H1 (cell line): ENCODE data around the gene TRIM10. TPM values are rescaled to one million over a fixed set of nuclear protein-coding genes. Genes with fewer than 3 reads are reported as not detected.

ENCODE experiments used
- CTCF ChIA-PET: fragments of 300-600 bp; sonication (Branson Sonifier 250); formaldehyde crosslinking; loops from one replicate; lab custom pipeline; 2021; ENCODE audit not compliant: partially characterized antibody; lab: Charles Lee
- POLR2A ChIA-PET: fragments of 300-600 bp; sonication (Branson Sonifier 250); formaldehyde crosslinking; loops from one replicate; lab custom pipeline; 2021; ENCODE audit warnings: inconsistent platforms; ENCODE audit not compliant: partially characterized antibody; lab: Charles Lee
- DNase-seq, 2 experiments: peaks; one replicate each; pipeline versions ENCODE4 v3.0.0 to v3.0.0-alpha.2; 2010 to 2022; ENCODE audit warnings: low spot score in 2 of 2, low read depth in 1 of 2, mixed read lengths in 1 of 2
- FAIRE-seq: peaks from 2 replicates; lab custom pipeline; 2011; peaks lifted over from hg19 to GRCh38; lab: Jason Lieb, UNC
- H2AFZ ChIP-seq: 2 replicates; pipeline ENCODE4 v1.8.1; 2012; ENCODE audit warnings: low read length, inconsistent platforms
- H2AK5ac ChIP-seq: 2 replicates; pipeline ENCODE4 v1.6.1; 2013; ENCODE audit warnings: low read depth, low read length
- H2BK120ac ChIP-seq: replicated peaks from 2 replicates; pipeline ENCODE3; 2013; ENCODE audit warnings: low read depth, low read length, inconsistent platforms
- H2BK12ac ChIP-seq: 2 replicates; pipeline ENCODE4 v1.6.1; 2013; ENCODE audit warnings: low read depth, low read length
- H2BK15ac ChIP-seq: 2 replicates; pipeline ENCODE4 v1.6.1; 2013; ENCODE audit warnings: low read length
- H2BK20ac ChIP-seq: 2 replicates; pipeline ENCODE4 v1.6.1; 2013; ENCODE audit warnings: low read length
- H2BK5ac ChIP-seq: 2 replicates; pipeline ENCODE4 v1.6.1; 2013; ENCODE audit warnings: low read depth, low read length
- H3K14ac ChIP-seq: 2 replicates; pipeline ENCODE4 v1.6.1; 2013; ENCODE audit warnings: inconsistent platforms; ENCODE audit not compliant: insufficient read length
- H3K18ac ChIP-seq: 2 replicates; pipeline ENCODE4 v1.6.1; 2013; ENCODE audit warnings: low read length; ENCODE audit errors: extremely low read depth
- H3K23ac ChIP-seq: 2 replicates; pipeline ENCODE4 v1.6.1; 2013; ENCODE audit warnings: inconsistent platforms; ENCODE audit not compliant: insufficient read length
- H3K23me2 ChIP-seq: 2 replicates; pipeline ENCODE4 v1.6.1; 2013; ENCODE audit warnings: low read depth, low read length
- H3K27ac ChIP-seq: 2 replicates; pipeline ENCODE4 v1.6.1; 2011; ENCODE audit warnings: low read depth, low read length, inconsistent platforms
- H3K27me3 ChIP-seq, 4 experiments: replicated peaks in 1 of 4; 1 replicate in 1 of 4; 2 replicates in 3 of 4; pipeline versions ENCODE4 v1.6.1 to v1.8.1; 2011 to 2013; ENCODE audit warnings: low read length in 3 of 4, mild to moderate bottlenecking in 3 of 4, inconsistent platforms in 2 of 4, mixed read lengths in 2 of 4, moderate library complexity in 1 of 4; ENCODE audit not compliant: control insufficient read depth in 3 of 4, insufficient read depth in 3 of 4; ENCODE audit errors: extremely low read depth in 1 of 4
- H3K36me3 ChIP-seq, 4 experiments: 2 replicates each; pipeline versions ENCODE4 v1.6.1 to v1.8.1; 2011 to 2013; ENCODE audit warnings: mild to moderate bottlenecking in 4 of 4, low read length in 3 of 4, moderate library complexity in 2 of 4, control low read depth in 1 of 4, inconsistent platforms in 1 of 4; ENCODE audit not compliant: insufficient read depth in 4 of 4, control insufficient read depth in 2 of 4
- H3K4ac ChIP-seq: replicated peaks from 2 replicates; pipeline ENCODE3; 2013; ENCODE audit warnings: low read length, low read depth, mixed read lengths, inconsistent platforms; ENCODE audit not compliant: insufficient read length
- H3K4me1 ChIP-seq, 4 experiments: replicated peaks in 1 of 4; 1 replicate in 1 of 4; 2 replicates in 3 of 4; pipeline versions ENCODE4 v1.6.1 to v1.8.1; 2011 to 2013; ENCODE audit warnings: low read length in 3 of 4, inconsistent platforms in 2 of 4, mixed read lengths in 1 of 4; ENCODE audit not compliant: insufficient read depth in 4 of 4, control insufficient read depth in 3 of 4
- H3K4me2 ChIP-seq, 2 experiments: 2 replicates each; pipeline versions ENCODE4 v1.6.1 to v1.8.1; 2011 to 2013; ENCODE audit warnings: low read depth in 2 of 2, low read length in 2 of 2, control low read depth in 1 of 2, inconsistent platforms in 1 of 2, mild to moderate bottlenecking in 1 of 2; ENCODE audit not compliant: insufficient read depth in 1 of 2
- H3K4me3 ChIP-seq, 4 experiments: fragments of 200-600, 300-600 bp in 1 of 4; sonication (generic), shearing (Covaris generic), sonication (Bioruptor Twin) in 1 of 4; 2 replicates each; pipeline versions ENCODE4 v1.5.1 to v1.8.1; 2011 to 2016; ENCODE audit warnings: low read length in 4 of 4, low read depth in 3 of 4, control low read depth in 2 of 4, inconsistent platforms in 2 of 4, mild to moderate bottlenecking in 2 of 4, mixed read lengths in 1 of 4, moderate library complexity in 1 of 4; ENCODE audit not compliant: insufficient read depth in 2 of 4; ENCODE audit errors: extremely low read depth in 1 of 4
- H3K56ac ChIP-seq: replicated peaks from 2 replicates; pipeline ENCODE3; 2013; ENCODE audit warnings: low read depth, mild to moderate bottlenecking, mixed read lengths, low read length, inconsistent platforms; ENCODE audit not compliant: insufficient read length
- H3K79me1 ChIP-seq: 2 replicates; pipeline ENCODE4 v1.6.1; 2013; ENCODE audit warnings: low read depth, low read length, control low read depth
- H3K79me2 ChIP-seq, 2 experiments: 2 replicates each; pipeline versions ENCODE4 v1.6.1 to v1.8.1; 2012 to 2013; ENCODE audit warnings: low read length in 2 of 2, mild to moderate bottlenecking in 2 of 2, inconsistent platforms in 1 of 2; ENCODE audit not compliant: insufficient read depth in 2 of 2, control insufficient read depth in 1 of 2
- H3K9ac ChIP-seq, 4 experiments: replicated peaks in 1 of 4; 1 replicate in 1 of 4; 2 replicates in 3 of 4; pipeline versions ENCODE4 v1.6.1 to v1.8.1; 2011 to 2013; ENCODE audit warnings: low read depth in 3 of 4, low read length in 3 of 4, control low read depth in 2 of 4, mild to moderate bottlenecking in 2 of 4, moderate library complexity in 2 of 4, inconsistent platforms in 1 of 4; ENCODE audit errors: extremely low read depth in 1 of 4
- H3K9me3 ChIP-seq, 2 experiments: 2 replicates each; pipeline versions ENCODE4 v1.6.1 to v1.8.1; 2012 to 2013; ENCODE audit warnings: mild to moderate bottlenecking in 2 of 2, moderate library complexity in 2 of 2, control low read depth in 1 of 2, inconsistent platforms in 1 of 2, low read depth in 1 of 2, low read length in 1 of 2, mixed read lengths in 1 of 2; ENCODE audit not compliant: insufficient read depth in 2 of 2
- H4K20me1 ChIP-seq, 2 experiments: replicated peaks in 1 of 2; 2 replicates each; pipeline versions ENCODE3 to v1.8.1; 2011 to 2013; ENCODE audit warnings: inconsistent platforms in 2 of 2, low read length in 2 of 2, mild to moderate bottlenecking in 1 of 2; ENCODE audit not compliant: insufficient read depth in 2 of 2, control insufficient read depth in 1 of 2
- H4K5ac ChIP-seq: 2 replicates; pipeline ENCODE4 v1.6.1; 2013; ENCODE audit warnings: low read length, low read depth, mixed read lengths, inconsistent platforms; ENCODE audit not compliant: insufficient read length
- H4K8ac ChIP-seq: 2 replicates; pipeline ENCODE4 v1.8.0; 2013; ENCODE audit warnings: mild to moderate bottlenecking, moderate library complexity, low read length, inconsistent platforms; ENCODE audit not compliant: insufficient read depth; ENCODE audit errors: extremely low read depth
- H4K91ac ChIP-seq: replicated peaks from 2 replicates; pipeline ENCODE3; 2013; ENCODE audit warnings: low read length, mixed read lengths, inconsistent platforms; ENCODE audit not compliant: insufficient read length
- CTCF ChIP-seq, 3 experiments: IDR thresholded peaks; 1 replicate in 2 of 3; 2 replicates in 1 of 3; pipeline versions ENCODE4 v1.5.1 to v1.6.1; 2011; ENCODE audit warnings: low read length in 3 of 3, mild to moderate bottlenecking in 3 of 3, inconsistent platforms in 2 of 3, low read depth in 1 of 3, moderate library complexity in 1 of 3; ENCODE audit not compliant: insufficient read depth in 1 of 3; ENCODE audit errors: control extremely low read depth in 1 of 3
- RAD21 ChIP-seq, 2 experiments: IDR thresholded peaks in 1 of 2; conservative IDR thresholded peaks in 1 of 2; 2 replicates each; pipeline ENCODE4 v1.6.1; 2011; ENCODE audit warnings: low read depth in 2 of 2, low read length in 2 of 2, improper control_type of control experiment in 1 of 2, inconsistent platforms in 1 of 2, mild to moderate bottlenecking in 1 of 2, moderate library complexity in 1 of 2
- ZNF274 ChIP-seq: IDR thresholded peaks from 2 replicates; pipeline ENCODE4 v1.7.0; 2012; ENCODE audit warnings: low read length, borderline replicate concordance; ENCODE audit errors: extremely low read depth
- WGBS, 2 experiments: shearing (Covaris generic) in 1 of 2; methylation state at CpG; one replicate each; pipeline versions ENCODE4 v1.1.6 to v1.1.7; 2013 to 2015; ENCODE audit warnings: low lambda C conversion rate in 2 of 2, mixed read lengths in 2 of 2, inconsistent platforms in 1 of 2, low coverage in 1 of 2, missing lambda C conversion rate in 1 of 2; ENCODE audit not compliant: insufficient replicate concordance in 2 of 2, insufficient coverage in 1 of 2, insufficient read length in 1 of 2; ENCODE audit errors: extremely low coverage in 1 of 2, missing lambda C conversion rate in 1 of 2; 5-methylcytosine and 5-hydroxymethylcytosine counted together
- polyA plus RNA-seq, 7 experiments: library from polyadenylated mRNA; depleted of rRNA in 3 of 7; stranded (reverse) in 5 of 7; unstranded in 2 of 7; fragments of >200 nt in 5 of 7; fragments of 200-250 nt in 2 of 7; gene quantifications; 1 replicate in 5 of 7; 2 replicates in 1 of 7; 4 replicates in 1 of 7; pipeline versions ENCODE4 v1.2.1 to v1.2.3, GENCODE V29; 2011 to 2013; ENCODE audit warnings: missing spikeins in 2 of 7, mixed read lengths in 2 of 7
- total RNA-seq: library from RNA; stranded (reverse); fragmentation: NEBNext Ultra II Directional; extraction: Animal tissue kit (Norgen Biotek cat#: 25700); gene quantifications from 2 replicates; pipeline ENCODE4 v1.2.1, GENCODE V29; 2021

The TRIM10 gene
- total and polyA plus RNA-seq, 2 of the 8 experiments (the other 6 are each of a cell fraction or from before 2014, with no cell fraction given): 0.06 TPM; not detected in 1

DNA sequence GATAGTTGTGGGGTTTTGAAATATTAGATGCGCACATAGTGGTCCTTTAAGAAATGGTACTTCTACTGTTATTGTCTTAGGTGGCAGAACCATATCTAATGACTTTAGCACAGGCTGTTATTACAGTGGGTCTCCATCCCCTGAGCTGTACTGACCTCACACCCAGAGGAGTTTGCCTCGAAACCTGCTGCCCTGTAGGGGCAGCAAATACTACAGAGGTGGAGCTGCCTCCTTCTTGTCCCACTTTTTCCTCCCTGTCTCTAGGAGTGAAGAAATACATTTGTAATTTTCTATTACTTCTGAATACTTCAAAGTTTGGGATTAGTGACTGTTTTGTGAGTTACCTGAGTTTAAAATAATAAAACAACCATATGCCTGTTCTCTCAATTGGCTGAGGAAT is 56.4 kb downstream of the TRIM10 start:
- no peak overlapping the region for H3K27ac ChIP-seq
- 71% methylated on average over 2 of the region's 2 CpGs; no CpG with 5 or more reads in 1 of the 2 experiments for WGBS, 2 experiments
- no peak overlapping the region for H3K14ac ChIP-seq
- H3K27me3 ChIP-seq: peaks cover 25 to 49% (median 44%) of the 10 kb centered on the region in 4 experiments
- no peak overlapping the region for H2AK5ac ChIP-seq
- FAIRE-seq (no peak), DNase-seq (no peak)
- H2BK120ac ChIP-seq: no peak overlapping the region
- H2BK20ac ChIP-seq: no peak overlapping the region
- no peak overlapping the region for H3K23ac ChIP-seq
- no peaks in the 10 kb centered on the region for H4K20me1 ChIP-seq
- no peak overlapping the region for H2BK5ac ChIP-seq
- POLR2A ChIA-PET: interaction anchor here (1.5 to 2.8 kb wide), 3 partner anchors 22 to 43 kb away, joined by 3 to 17 read pairs (median 6); no protein-coding TSS in a partner anchor
- CTCF ChIA-PET: interaction anchor here (0.9 to 7.2 kb wide), 19 partner anchors 8 to 293 kb away, joined by 3 to 166 read pairs (median 7); partner anchors contain the start of genes RNF39, TRIM31 and TRIM40
- H3K4me1 ChIP-seq: peaks cover 3 to 15% (median 9%) of the 10 kb centered on the region in 4 experiments; a peak in 6 of 7 replicates
- H3K23me2 ChIP-seq: peaks cover 10% of the 10 kb centered on the region
- H2AFZ ChIP-seq: no peak overlapping the region
- H3K9me3 ChIP-seq: no peaks in the 10 kb centered on the region
- no peak overlapping the region for H3K18ac ChIP-seq
- H2BK15ac ChIP-seq: no peak overlapping the region
- H4K5ac ChIP-seq: no peak overlapping the region
- no peaks in the 10 kb centered on the region for H3K79me1 ChIP-seq
- TF ChIP-seq ZNF274 (no peak), CTCF (IDR thresholded peaks at IDR 0.05; ENCODE audit: control extremely low read depth in 1 of 3, insufficient read depth in 1 of 3, low read depth in 1 of 3, low read length in 3 of 3) (peak; percentile 23 to 31 (median 31); a peak in 3 of 4 replicates), RAD21 (IDR thresholded peaks at IDR 0.05 in 1 of 2, conservative IDR thresholded peaks at IDR 0.05 in 1 of 2; ENCODE audit: low read depth in 2 of 2, low read length in 2 of 2) (peak; percentile 18 to 21; a peak in 1 of 4 replicates)
- H3K79me2 ChIP-seq: no peaks in the 10 kb centered on the region
- H3K9ac ChIP-seq: no peak overlapping the region
- no peak overlapping the region for H2BK12ac ChIP-seq
- H3K4ac ChIP-seq: no peak overlapping the region
- no peaks in the 10 kb centered on the region for H3K36me3 ChIP-seq
- H4K8ac ChIP-seq: no peak overlapping the region
- no peak overlapping the region for H4K91ac ChIP-seq
- H3K56ac ChIP-seq: no peak overlapping the region
- H3K4me2 ChIP-seq: no peak overlapping the region
- no peak overlapping the region for H3K4me3 ChIP-seq
